Transverse colon (tissue), 4 donors: ENCODE measurements around the gene ZDHHC14. TPM values are rescaled to one million over a fixed set of nuclear protein-coding genes. Genes with fewer than 3 reads are reported as not detected.

Source experiments
- DNase-seq: peaks from one replicate; pipeline ENCODE4 v3.0.0-alpha.2; 2019
- H3K27ac ChIP-seq, 4 donors: fragments of 200-600 bp; sonication (generic); 2 replicates each; pipeline ENCODE4 v1.5.1; 2016 to 2018; ENCODE audit warnings: inconsistent platforms in 4 of 4
- H3K27me3 ChIP-seq: fragments of 200-600 bp; sonication (generic); 2 replicates; pipeline ENCODE4 v1.5.1; 2017; ENCODE audit warnings: inconsistent platforms
- H3K36me3 ChIP-seq, 4 donors: fragments of 200-600 bp; sonication (generic); 2 replicates each; pipeline ENCODE4 v1.5.1; 2017 to 2019; ENCODE audit warnings: inconsistent platforms in 4 of 4
- H3K4me1 ChIP-seq, 4 donors: fragments of 200-600 bp; sonication (generic); 2 replicates each; pipeline ENCODE4 v1.5.1; 2017 to 2020; ENCODE audit warnings: inconsistent platforms in 4 of 4
- H3K4me3 ChIP-seq, 4 donors: fragments of 200-600 bp; sonication (generic); 1 replicate in 1 of 4; 2 replicates in 3 of 4; pipeline versions ENCODE4 v1.5.1 to v1.6.1; 2017 to 2019; ENCODE audit warnings: inconsistent platforms in 4 of 4
- H3K9me3 ChIP-seq, 2 donors: fragments of 200-600 bp; sonication (generic); 2 replicates each; pipeline ENCODE4 v1.5.1; 2017 to 2019; ENCODE audit warnings: inconsistent platforms in 2 of 2
- CTCF ChIP-seq, 5 experiments: fragments of 200-600 bp in 3 of 5; fragments of 450-650 bp in 2 of 5; sonication (generic) in 3 of 5; IDR thresholded peaks; 1 replicate in 2 of 5; 2 replicates in 3 of 5; pipeline ENCODE4 v1.5.1; 2016 to 2017; ENCODE audit warnings: antibody characterized with exemption in 5 of 5, inconsistent platforms in 3 of 5, mild to moderate bottlenecking in 2 of 5, moderate library complexity in 1 of 5
- EP300 ChIP-seq: sonication (generic); formaldehyde crosslinking; IDR thresholded peaks from one replicate; pipeline ENCODE4 v1.6.1; 2017; ENCODE audit warnings: antibody characterized with exemption, low read depth
- POLR2A ChIP-seq: fragments of 450-650 bp; IDR thresholded peaks from one replicate; pipeline ENCODE4 v1.6.1; 2016; ENCODE audit warnings: antibody characterized with exemption, mild to moderate bottlenecking, moderate library complexity
- POLR2AphosphoS5 ChIP-seq, 3 donors: sonication (generic); formaldehyde crosslinking; IDR thresholded peaks; one replicate each; pipeline ENCODE4 v1.6.1; 2016; ENCODE audit warnings: antibody characterized with exemption in 3 of 3
- WGBS, 2 donors: methylation state at CpG; one replicate each; pipeline ENCODE4 v1.1.5; 2018; ENCODE audit warnings: low coverage in 1 of 2; 5-methylcytosine and 5-hydroxymethylcytosine counted together
- in situ Hi-C, 4 donors: fragments of 200-750 bp; cut with MboI; loops; one replicate each; pipeline versions ENCODE4 v1.15.0 to v1.15.1; 2017; ENCODE audit warnings: low sequenced_read_pairs in 3 of 4, low pct_ligation_motif_present in 1 of 4, low pct_unique_long_range_greater_than_20kb in 1 of 4
- intact Hi-C: fragments of 100-400 bp; cut with DNase I; formaldehyde crosslinking; loops from one replicate; pipeline ENCODE4 v1.15.1; 2023; ENCODE audit warnings: low total_unique reads
- total RNA-seq, 4 donors: library from RNA; depleted of rRNA; stranded (reverse); fragments of >200 nt; gene quantifications; one replicate each; pipeline ENCODE4 v1.1.0, GENCODE V29; 2016

The ZDHHC14 gene
- total RNA-seq, 4 donors from 2014 or later = 10.2 to 16.5 (median 12.5) TPM

GRCh38 chr6:157721830-157722229 is 340.8 kb downstream of the ZDHHC14 start:
- Histone ChIP-seq H3K27me3 (no peaks in the 10 kb centered on the region), H3K4me3 (no peak overlapping the region), H3K27ac (no peak overlapping the region), H3K36me3 (no peaks in the 10 kb centered on the region), H3K4me1 (peaks cover 0 to 12% (median 8%) of the 10 kb centered on the region in 4 donors), H3K9me3 (peaks cover 0 to 4% of the 10 kb centered on the region in 2 donors)
- in situ Hi-C loops = no loop called here
- intact Hi-C loops = no loop called here
- TF ChIP-seq EP300 (no peak), CTCF (IDR thresholded peaks at IDR 0.05) (no peak), POLR2A (no peak), POLR2AphosphoS5 (IDR thresholded peaks at IDR 0.05) (no peak)
- WGBS, 2 donors = 80 to 86% methylated on average over 4 to 8 of the region's 8 CpGs
- DNase-seq = no peak

GRCh38 chr6:157723376-157723775 is 342.4 kb downstream of the ZDHHC14 start:
- no peaks in the 10 kb centered on the region for H3K4me1 ChIP-seq
- H3K36me3 ChIP-seq = no peaks in the 10 kb centered on the region
- H3K27me3 ChIP-seq = no peaks in the 10 kb centered on the region
- no peak for DNase-seq
- peaks cover 0 to 4% of the 10 kb centered on the region in 2 donors for H3K9me3 ChIP-seq
- intact Hi-C loops (no loop called here), in situ Hi-C loops (no loop called here)
- H3K27ac ChIP-seq = no peak overlapping the region
- H3K4me3 ChIP-seq = no peak overlapping the region
- TF ChIP-seq POLR2A (no peak), CTCF (IDR thresholded peaks at IDR 0.05) (no peak), POLR2AphosphoS5 (IDR thresholded peaks at IDR 0.05) (no peak), EP300 (no peak)
- WGBS, 2 donors = 76 to 82% methylated on average over 4 of the region's 4 CpGs

DNA sequence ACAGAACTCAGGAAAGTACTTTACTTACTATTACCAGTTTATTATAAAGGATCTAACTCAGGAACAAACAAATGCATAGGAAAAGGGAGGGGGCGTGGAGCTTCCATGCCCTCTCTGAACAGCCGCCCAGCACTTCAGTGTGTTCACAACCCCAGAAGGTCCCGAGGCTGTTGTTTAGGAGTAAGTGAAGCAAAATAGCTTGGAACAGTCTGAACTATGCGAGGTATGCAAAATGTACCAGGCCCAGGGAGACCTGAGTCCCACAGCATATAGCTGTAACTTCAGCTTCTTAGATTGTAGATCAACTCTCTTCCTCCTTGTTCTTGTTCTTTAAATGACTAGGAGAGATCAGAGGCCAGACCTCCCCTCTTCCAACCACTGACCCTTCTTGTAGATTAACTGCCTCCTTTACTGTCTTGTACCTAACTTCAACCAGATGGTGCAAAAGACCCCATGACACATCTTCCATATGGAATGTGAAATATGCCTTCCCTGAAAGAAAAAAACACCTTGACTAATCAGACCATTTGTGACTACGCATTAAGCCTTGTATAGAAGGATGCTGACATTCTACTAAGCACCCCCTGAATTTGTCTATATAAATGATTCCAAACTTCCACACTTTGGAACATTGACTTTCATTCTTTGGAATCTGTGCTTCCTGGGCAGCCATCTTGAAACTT is 343.3 kb downstream of the ZDHHC14 start:
- TF ChIP-seq POLR2AphosphoS5 (IDR thresholded peaks at IDR 0.05) (no peak), EP300 (no peak), CTCF (IDR thresholded peaks at IDR 0.05) (no peak), POLR2A (no peak)
- WGBS, 2 donors = 83 to 89% methylated on average over 5 of the region's 5 CpGs
- no peak overlapping the region for H3K4me3 ChIP-seq
- no peaks in the 10 kb centered on the region for H3K36me3 ChIP-seq
- intact Hi-C loops (no loop called here), in situ Hi-C loops (no loop called here)
- H3K4me1 ChIP-seq = no peaks in the 10 kb centered on the region
- H3K27ac ChIP-seq = no peak overlapping the region
- no peak for DNase-seq
- no peaks in the 10 kb centered on the region for H3K27me3 ChIP-seq
- peaks cover 0 to 4% of the 10 kb centered on the region in 2 donors for H3K9me3 ChIP-seq

DNA sequence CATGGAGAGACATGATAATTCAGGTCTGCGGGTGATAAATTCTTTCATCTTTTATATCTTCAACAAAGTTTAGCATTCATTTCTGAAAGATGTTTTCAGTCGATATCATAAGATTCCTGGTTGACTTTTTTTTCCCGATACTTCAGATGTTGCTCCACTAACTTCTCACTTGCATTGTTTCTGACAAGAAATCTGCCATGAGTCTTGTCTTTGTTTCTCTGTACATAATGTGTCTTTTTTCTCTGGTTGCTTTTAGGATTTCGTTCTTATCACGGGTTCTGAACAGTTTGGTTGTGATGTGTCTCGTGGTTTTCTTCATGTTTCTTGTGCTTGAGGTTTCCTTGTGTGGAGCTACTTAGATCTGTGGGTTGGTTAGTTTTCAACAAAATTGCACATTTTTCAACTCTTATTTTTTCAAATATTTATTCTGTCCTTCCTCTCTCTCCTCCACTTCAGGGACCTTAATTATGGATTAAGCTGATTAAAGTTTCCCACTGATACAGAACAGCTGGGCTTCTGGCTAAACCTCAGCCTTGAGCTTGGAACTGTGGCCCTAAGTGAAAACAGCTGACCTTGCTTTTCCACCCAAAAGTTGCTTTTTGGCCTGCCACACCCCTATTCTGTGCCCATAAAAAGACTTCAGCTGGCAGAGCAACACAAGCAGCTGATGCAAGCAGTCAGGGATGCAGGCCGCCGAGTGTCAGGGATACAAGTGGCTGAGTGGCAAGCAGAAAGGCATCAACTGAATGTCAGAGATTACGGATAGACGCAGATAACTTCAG is 344.2 kb downstream of the ZDHHC14 start:
- H3K27me3 ChIP-seq = no peaks in the 10 kb centered on the region
- no peak overlapping the region for H3K4me3 ChIP-seq
- in situ Hi-C loops = no loop called here
- DNase-seq = no peak
- no peaks in the 10 kb centered on the region for H3K4me1 ChIP-seq
- peaks cover 0 to 4% of the 10 kb centered on the region in 2 donors for H3K9me3 ChIP-seq
- WGBS, 2 donors = 90 to 94% methylated on average over 6 to 10 of the region's 10 CpGs
- no peak for TF ChIP-seq POLR2A
- TF ChIP-seq CTCF (IDR thresholded peaks at IDR 0.05) = no peak
- TF ChIP-seq EP300 = no peak
- no peaks in the 10 kb centered on the region for H3K36me3 ChIP-seq
- intact Hi-C loops = no loop called here
- no peak overlapping the region for H3K27ac ChIP-seq
